K562 (cell line): ENCODE results near the gene CLN5. TPM values are rescaled to one million over a fixed set of nuclear protein-coding genes. Genes with fewer than 3 reads are reported as not detected.
A peak's percentile ranks its signal among the peaks of the same experiment; 100 is the strongest.

ENCODE experiments used
- DEAF1 ChIP-seq: fragments of 450-650 bp; formaldehyde crosslinking; IDR thresholded peaks from 2 replicates; pipeline ENCODE4 v1.4.0; 2020; ENCODE audit warnings: mild to moderate bottlenecking, moderate library complexity
- E2F6 ChIP-seq, 2 experiments: IDR thresholded peaks; 2 replicates each; pipeline ENCODE4 v1.6.1; 2011; ENCODE audit warnings: borderline replicate concordance in 1 of 2, control low read depth in 1 of 2, low read depth in 1 of 2, low read length in 1 of 2, mild to moderate bottlenecking in 1 of 2, mixed read lengths in 1 of 2, moderate library complexity in 1 of 2; ENCODE audit not compliant: insufficient read depth in 1 of 2, insufficient read length in 1 of 2, poor library complexity in 1 of 2, severe bottlenecking in 1 of 2; ENCODE audit errors: extremely low read depth in 1 of 2
- ELF1 ChIP-seq: fragments of 200-800 bp; sonication (Bioruptor generic); IDR thresholded peaks from 2 replicates; pipeline ENCODE4 v1.6.1; 2016; ENCODE audit warnings: missing genetic modification characterization, missing compliant biosample characterization
- HDAC1 ChIP-seq, 2 experiments: fragments of 450-650 bp; IDR thresholded peaks; 2 replicates each; pipeline ENCODE4 v1.6.1; 2016 to 2017; ENCODE audit warnings: inconsistent platforms in 1 of 2, mild to moderate bottlenecking in 1 of 2, moderate library complexity in 1 of 2
- HNRNPK ChIP-seq: fragments of 200-400 bp; formaldehyde crosslinking; IDR thresholded peaks from one replicate; pipeline ENCODE4 v1.6.1; 2018; ENCODE audit warnings: mild to moderate bottlenecking, low read depth, low read length; ENCODE audit not compliant: poor library complexity, severe bottlenecking
- HNRNPL ChIP-seq: fragments of 200-400 bp; formaldehyde crosslinking; IDR thresholded peaks from 2 replicates; pipeline ENCODE4 v1.6.1; 2017; ENCODE audit warnings: low read depth, mild to moderate bottlenecking, low read length
- MEF2D ChIP-seq: conservative IDR thresholded peaks from 2 replicates; pipeline ENCODE4 v1.6.1; 2016; ENCODE audit warnings: low read depth, missing genetic modification characterization, missing compliant biosample characterization
- MYBL2 ChIP-seq, 2 experiments: fragments of 450-650 bp in 1 of 2; sonication (generic) in 1 of 2; formaldehyde crosslinking in 1 of 2; IDR thresholded peaks; 2 replicates each; pipeline versions ENCODE4 v1.6.1 to v1.8.1; 2017 to 2022; ENCODE audit warnings: borderline replicate concordance in 1 of 2, inconsistent platforms in 1 of 2, low read depth in 1 of 2, mild to moderate bottlenecking in 1 of 2, missing genetic modification reagents in 1 of 2, moderate library complexity in 1 of 2
- NR2F6 ChIP-seq: fragments of 450-650 bp; formaldehyde crosslinking; IDR thresholded peaks from 2 replicates; pipeline ENCODE4 v1.4.0; 2020; ENCODE audit warnings: mild to moderate bottlenecking
- PHB ChIP-seq: fragments of 250-450 bp; sonication (Bioruptor Pico); IDR thresholded peaks from 2 replicates; pipeline ENCODE4 v1.5.0; 2021
- RFX1 ChIP-seq: fragments of 450-650 bp; IDR thresholded peaks from 2 replicates; pipeline ENCODE4 v1.6.1; 2016; ENCODE audit warnings: mild to moderate bottlenecking, moderate library complexity
- SNRNP70 ChIP-seq: fragments of 200-400 bp; formaldehyde crosslinking; optimal IDR thresholded peaks from 2 replicates; pipeline ENCODE3; 2017; ENCODE audit warnings: low read depth, low read length
- TEAD1 ChIP-seq, 2 experiments: fragments of 450-650 bp in 1 of 2; sonication (generic) in 1 of 2; formaldehyde crosslinking; IDR thresholded peaks; 2 replicates each; pipeline versions ENCODE4 v1.4.0 to v1.8.0; 2020 to 2022; ENCODE audit warnings: mild to moderate bottlenecking in 2 of 2, missing genetic modification reagents in 1 of 2
- TSHZ1 ChIP-seq: fragments of 250-450 bp; sonication (Bioruptor Pico); IDR thresholded peaks from 2 replicates; pipeline ENCODE4 v1.4.0; 2020; ENCODE audit warnings: mild to moderate bottlenecking, moderate library complexity
- ZBTB11 ChIP-seq, 3 experiments: fragments of 200-800 bp in 1 of 3; fragments of 250-450 bp in 1 of 3; fragments of 450-650 bp in 1 of 3; sonication (Bioruptor Pico) in 1 of 3; sonication (Bioruptor generic) in 1 of 3; formaldehyde crosslinking in 1 of 3; IDR thresholded peaks; 2 replicates each; pipeline versions ENCODE4 v1.6.1 to v1.8.0; 2016 to 2022; ENCODE audit warnings: mild to moderate bottlenecking in 2 of 3, missing genetic modification characterization in 2 of 3, missing compliant biosample characterization in 1 of 3, moderate library complexity in 1 of 3
- ZNF121 ChIP-seq: sonication (generic); formaldehyde crosslinking; conservative IDR thresholded peaks from 2 replicates; pipeline ENCODE4 v1.8.0; 2022; ENCODE audit warnings: missing genetic modification reagents
- polyA plus RNA-seq, 8 experiments: library from polyadenylated mRNA; depleted of rRNA in 4 of 8; stranded (reverse) in 5 of 8; unstranded in 3 of 8; fragments of >200 nt; fragmentation: Nextera tagmentation in 2 of 8; fragmentation: Illumina TruSeq in 1 of 8; extraction: Ambion mirVana in 2 of 8; extraction: Trizol in 1 of 8; gene quantifications; 2 replicates each; pipeline versions ENCODE4 v1.2.1 to v1.2.3, GENCODE V29; 2011 to 2014; ENCODE audit warnings: inconsistent platforms in 1 of 8, missing spikeins in 1 of 8
- total RNA-seq, 7 experiments: library from RNA; depleted of rRNA in 6 of 7; stranded (reverse); fragments of >200 nt in 6 of 7; fragmentation: Illumina TruSeq in 2 of 7; extraction: Trizol in 2 of 7; gene quantifications; 2 replicates each; pipeline versions ENCODE4 v1.2.1 to v1.2.3, GENCODE V29; 2011 to 2021; ENCODE audit warnings: low replicate concordance in 1 of 7

Gene CLN5
- total and polyA plus RNA-seq, 9 of the 15 experiments (the other 6 are each of a cell fraction or from before 2014, with no cell fraction given), result 4.6 to 11.5 (median 7.2) TPM

- TF ChIP-seq TSHZ1 (CRISPR knock-in tag), result no peak
- no peak for TF ChIP-seq MYBL2 (IDR thresholded peaks at IDR 0.05; ENCODE audit: low read depth)
- no peak for TF ChIP-seq MYBL2 (CRISPR knock-in tag; IDR thresholded peaks at IDR 0.05; ENCODE audit: borderline replicate concordance)
- no peak for TF ChIP-seq ZNF121 (CRISPR knock-in tag)
- no peak for TF ChIP-seq TEAD1 (CRISPR knock-in tag; IDR thresholded peaks at IDR 0.05)
- peak in 1 of 3 experiments; percentile 56; a peak in 2 of 6 replicates for TF ChIP-seq ZBTB11 (CRISPR knock-in tag; IDR thresholded peaks at IDR 0.05)
- no peak for TF ChIP-seq HNRNPK
- TF ChIP-seq DEAF1 (CRISPR knock-in tag), result no peak
- no peak for TF ChIP-seq SNRNP70
- TF ChIP-seq MEF2D (tag), result no peak
- TF ChIP-seq HNRNPL, result no peak
- peak in 1 of 2 experiments; percentile 47; a peak in 2 of 4 replicates for TF ChIP-seq HDAC1 (IDR thresholded peaks at IDR 0.05)
- TF ChIP-seq NR2F6 (CRISPR knock-in tag), result no peak
- no peak for TF ChIP-seq RFX1
- TF ChIP-seq E2F6 (IDR thresholded peaks at IDR 0.05; ENCODE audit: borderline replicate concordance in 1 of 2, extremely low read depth in 1 of 2, insufficient read depth in 1 of 2, insufficient read length in 1 of 2, low read depth in 1 of 2, low read length in 1 of 2, poor library complexity in 1 of 2, severe bottlenecking in 1 of 2), result peak; percentile 47 to 92
- no peak for TF ChIP-seq PHB (CRISPR knock-in tag)
- peak; percentile 88 for TF ChIP-seq ELF1 (tag)
Measured at GRCh38 chr13:76991796-76992547, at the start of gene CLN5 (continued).
